BLaER1 treated with 17β-estradiol and CSF1 and Interleukin-3, amounts not matched to agents 10 nM and 100 nM (cell line): ENCODE measurements around the gene FSTL4.
A peak's percentile ranks its signal among the peaks of the same experiment; 100 is the strongest.

ENCODE experiments used
- H3K27ac ChIP-seq, 11 experiments: shearing (Covaris generic); formaldehyde crosslinking; 2 replicates each; pipeline ENCODE4 v1.8.1; 2022
- H3K27me3 ChIP-seq, 11 experiments: shearing (Covaris generic); formaldehyde crosslinking; 2 replicates each; pipeline ENCODE4 v1.8.1; 2022
- H3K36me3 ChIP-seq, 11 experiments: shearing (Covaris generic); formaldehyde crosslinking; 2 replicates each; pipeline ENCODE4 v1.8.1; 2022
- H3K4me1 ChIP-seq, 10 experiments: shearing (Covaris generic); formaldehyde crosslinking; 2 replicates each; pipeline ENCODE4 v1.8.1; 2022
- H3K4me2 ChIP-seq, 11 experiments: shearing (Covaris generic); formaldehyde crosslinking; 2 replicates each; pipeline ENCODE4 v1.8.1; 2022
- H3K4me3 ChIP-seq, 10 experiments: shearing (Covaris generic); formaldehyde crosslinking; 2 replicates each; pipeline ENCODE4 v1.8.1; 2022
- H3K9ac ChIP-seq, 11 experiments: shearing (Covaris generic); formaldehyde crosslinking; 2 replicates each; pipeline ENCODE4 v1.8.1; 2022
- H3K9me3 ChIP-seq, 11 experiments: shearing (Covaris generic); formaldehyde crosslinking; replicated peaks in 1 of 11; 2 replicates each; pipeline ENCODE4 v1.8.1; 2022
- H4K20me1 ChIP-seq, 11 experiments: shearing (Covaris generic); formaldehyde crosslinking; 2 replicates each; pipeline ENCODE4 v1.8.1; 2022
- Cebpa-rat ChIP-seq, 11 experiments: shearing (Covaris generic); IDR thresholded peaks; 2 replicates each; pipeline ENCODE4 v1.8.1; 2022

Gene FSTL4

GRCh38 chr5:133391354-133392136 is 220.8 kb downstream of the FSTL4 start:
- Histone ChIP-seq H3K4me3 (no peak overlapping the region), H3K4me2 (peak overlapping the region in 9 of 11 experiments; percentile 26 to 75 (median 57); a peak in 17 of 22 replicates), H3K27me3 (no peaks in the 10 kb centered on the region), H4K20me1 (no peaks in the 10 kb centered on the region; a peak in 1 of 22 replicates), H3K4me1 (peaks cover 5 to 45% (median 33%) of the 10 kb centered on the region in 10 experiments), H3K36me3 (no peaks in the 10 kb centered on the region), H3K27ac (no peak overlapping the region), H3K9ac (no peak overlapping the region), H3K9me3 (peaks cover 0 to 17% (median 7%) of the 10 kb centered on the region in 11 experiments; a peak in 13 of 22 replicates)
- TF ChIP-seq Cebpa-rat (IDR thresholded peaks at IDR 0.05): no peak

- H3K4me2 ChIP-seq: peak overlapping the region in 4 of 11 experiments; percentile 57 to 75 (median 68); a peak in 6 of 22 replicates
- H3K27me3 ChIP-seq: no peaks in the 10 kb centered on the region
- peaks cover 0 to 40% (median 29%) of the 10 kb centered on the region in 10 experiments; a peak in 16 of 20 replicates for H3K4me1 ChIP-seq
- H3K36me3 ChIP-seq: no peaks in the 10 kb centered on the region
- no peak overlapping the region for H3K9ac ChIP-seq
- H4K20me1 ChIP-seq: no peaks in the 10 kb centered on the region; a peak in 1 of 22 replicates
- TF ChIP-seq Cebpa-rat (IDR thresholded peaks at IDR 0.05): no peak
- H3K27ac ChIP-seq: no peak overlapping the region
- H3K4me3 ChIP-seq: no peak overlapping the region
- peaks cover 0 to 16% (median 6%) of the 10 kb centered on the region in 11 experiments; a peak in 13 of 22 replicates for H3K9me3 ChIP-seq
Measured at GRCh38 chr5:133390416-133391353, 221.7 kb downstream of the FSTL4 start.

- TF ChIP-seq Cebpa-rat (IDR thresholded peaks at IDR 0.05): no peak
- H4K20me1 ChIP-seq: no peaks in the 10 kb centered on the region; a peak in 1 of 22 replicates
- no peak overlapping the region for H3K9ac ChIP-seq
- H3K9me3 ChIP-seq: peaks cover 0 to 2% (median 0%) of the 10 kb centered on the region in 11 experiments; a peak in 6 of 22 replicates
- no peak overlapping the region for H3K4me3 ChIP-seq
- no peak overlapping the region for H3K4me2 ChIP-seq
- no peak overlapping the region for H3K27ac ChIP-seq
- no peaks in the 10 kb centered on the region for H3K36me3 ChIP-seq
- H3K4me1 ChIP-seq: peaks cover 0 to 37% (median 28%) of the 10 kb centered on the region in 10 experiments; a peak in 16 of 20 replicates
- no peaks in the 10 kb centered on the region for H3K27me3 ChIP-seq
Measured at GRCh38 chr5:133389066-133389590, 223.2 kb downstream of the FSTL4 start.

- Histone ChIP-seq H3K36me3 (no peaks in the 10 kb centered on the region), H3K4me2 (no peak overlapping the region), H3K9me3 (no peaks in the 10 kb centered on the region), H3K4me3 (no peak overlapping the region), H3K27ac (no peak overlapping the region), H3K27me3 (no peaks in the 10 kb centered on the region), H3K9ac (no peak overlapping the region), H4K20me1 (no peaks in the 10 kb centered on the region; a peak in 1 of 22 replicates), H3K4me1 (peaks cover 0 to 22% (median 13%) of the 10 kb centered on the region in 10 experiments; a peak in 16 of 20 replicates)
- no peak for TF ChIP-seq Cebpa-rat (IDR thresholded peaks at IDR 0.05)
Measured at GRCh38 chr5:133387621-133388020, 224.7 kb downstream of the FSTL4 start.

- Histone ChIP-seq H3K9me3 (no peaks in the 10 kb centered on the region), H3K27me3 (no peaks in the 10 kb centered on the region), H4K20me1 (no peaks in the 10 kb centered on the region; a peak in 1 of 22 replicates), H3K9ac (no peak overlapping the region), H3K36me3 (no peaks in the 10 kb centered on the region), H3K4me2 (no peak overlapping the region), H3K4me3 (no peak overlapping the region), H3K4me1 (peaks cover 0 to 17% (median 8%) of the 10 kb centered on the region in 10 experiments; a peak in 15 of 20 replicates), H3K27ac (no peak overlapping the region)
- TF ChIP-seq Cebpa-rat (IDR thresholded peaks at IDR 0.05): no peak
Measured at GRCh38 chr5:133387091-133387490, 225.2 kb downstream of the FSTL4 start.

- H4K20me1 ChIP-seq: no peaks in the 10 kb centered on the region; a peak in 1 of 22 replicates
- no peaks in the 10 kb centered on the region for H3K9me3 ChIP-seq
- no peaks in the 10 kb centered on the region for H3K27me3 ChIP-seq
- no peaks in the 10 kb centered on the region for H3K36me3 ChIP-seq
- no peak overlapping the region for H3K4me3 ChIP-seq
- H3K4me1 ChIP-seq: peaks cover 0 to 13% (median 4%) of the 10 kb centered on the region in 10 experiments; a peak in 11 of 20 replicates
- no peak for TF ChIP-seq Cebpa-rat (IDR thresholded peaks at IDR 0.05)
- H3K9ac ChIP-seq: no peak overlapping the region
- H3K27ac ChIP-seq: no peak overlapping the region
- no peak overlapping the region for H3K4me2 ChIP-seq
Measured at GRCh38 chr5:133386662-133387061, 225.7 kb downstream of the FSTL4 start.

- no peaks in the 10 kb centered on the region for H3K9me3 ChIP-seq
- no peaks in the 10 kb centered on the region for H3K4me1 ChIP-seq
- H3K27ac ChIP-seq: no peak overlapping the region
- H3K36me3 ChIP-seq: no peaks in the 10 kb centered on the region
- no peak overlapping the region for H3K4me3 ChIP-seq
- no peak overlapping the region for H3K4me2 ChIP-seq
- no peaks in the 10 kb centered on the region for H3K27me3 ChIP-seq
- no peak overlapping the region for H3K9ac ChIP-seq
- no peak for TF ChIP-seq Cebpa-rat (IDR thresholded peaks at IDR 0.05)
- H4K20me1 ChIP-seq: no peaks in the 10 kb centered on the region; a peak in 1 of 22 replicates
Measured at GRCh38 chr5:133385346-133385745, 227.0 kb downstream of the FSTL4 start.

- H4K20me1 ChIP-seq: no peaks in the 10 kb centered on the region
- no peak overlapping the region for H3K27ac ChIP-seq
- no peak for TF ChIP-seq Cebpa-rat (IDR thresholded peaks at IDR 0.05)
- H3K36me3 ChIP-seq: no peaks in the 10 kb centered on the region
- H3K9ac ChIP-seq: no peak overlapping the region
- no peaks in the 10 kb centered on the region for H3K27me3 ChIP-seq
- no peaks in the 10 kb centered on the region for H3K9me3 ChIP-seq
- H3K4me3 ChIP-seq: no peak overlapping the region
- H3K4me2 ChIP-seq: no peak overlapping the region
- no peaks in the 10 kb centered on the region for H3K4me1 ChIP-seq
Measured at GRCh38 chr5:133384903-133385302, 227.4 kb downstream of the FSTL4 start.
